Keratinocyte (primary cell): ENCODE data around the gene ANKRD31. TPM values are rescaled to one million over a fixed set of nuclear protein-coding genes. Genes with fewer than 3 reads are reported as not detected.

Experiments used
- DNase-seq: peaks from one replicate; pipeline ENCODE4 v3.0.0-alpha.2; 2011; ENCODE audit warnings: low read depth, missing footprints, low spot score
- FAIRE-seq: peaks from 2 replicates; lab custom pipeline; 2011; peaks lifted over from hg19 to GRCh38; lab: Jason Lieb, UNC
- H2AFZ ChIP-seq: 2 replicates; pipeline ENCODE4 v1.6.0; 2012; ENCODE audit warnings: low read length, control low read depth, inconsistent platforms; ENCODE audit not compliant: control insufficient read depth
- H3K27ac ChIP-seq: 2 replicates; pipeline ENCODE4 v1.5.1; 2011; ENCODE audit warnings: low read length; ENCODE audit not compliant: control insufficient read depth, insufficient read depth
- H3K27me3 ChIP-seq: 3 replicates; pipeline ENCODE4 v1.6.0; 2011; ENCODE audit warnings: low read length; ENCODE audit not compliant: control insufficient read depth, insufficient read depth; ENCODE audit errors: extremely low read depth
- H3K36me3 ChIP-seq, 2 experiments: 2 replicates in 1 of 2; 3 replicates in 1 of 2; pipeline ENCODE4 v1.5.1; 2011; ENCODE audit warnings: low read length in 2 of 2, mild to moderate bottlenecking in 1 of 2; ENCODE audit not compliant: control insufficient read depth in 2 of 2, insufficient read depth in 2 of 2; ENCODE audit errors: extremely low read depth in 1 of 2
- H3K4me1 ChIP-seq: 3 replicates; pipeline ENCODE4 v1.5.1; 2011; ENCODE audit warnings: low read length; ENCODE audit not compliant: control insufficient read depth, insufficient read depth; ENCODE audit errors: extremely low read depth
- H3K4me2 ChIP-seq: 3 replicates; pipeline ENCODE4 v1.6.0; 2011; ENCODE audit warnings: low read depth, low read length; ENCODE audit not compliant: control insufficient read depth, insufficient read depth; ENCODE audit errors: extremely low read depth
- H3K4me3 ChIP-seq, 3 experiments: fragments of 200-600 bp in 1 of 3; sonication (generic) in 1 of 3; 2 replicates in 2 of 3; 3 replicates in 1 of 3; pipeline ENCODE4 v1.5.1; 2011 to 2016; ENCODE audit warnings: low read length in 3 of 3, mild to moderate bottlenecking in 3 of 3, control low read depth in 2 of 3, inconsistent platforms in 1 of 3, low read depth in 1 of 3, mixed read lengths in 1 of 3, mixed run types in 1 of 3, moderate library complexity in 1 of 3; ENCODE audit not compliant: control insufficient read depth in 2 of 3, insufficient read depth in 2 of 3; ENCODE audit errors: extremely low read depth in 1 of 3
- H3K79me2 ChIP-seq: 2 replicates; pipeline ENCODE4 v1.6.0; 2012; ENCODE audit warnings: low read length; ENCODE audit not compliant: control insufficient read depth, insufficient read depth
- H3K9ac ChIP-seq: 3 replicates; pipeline ENCODE4 v1.6.0; 2011; ENCODE audit warnings: low read length; ENCODE audit not compliant: control insufficient read depth, insufficient read depth; ENCODE audit errors: extremely low read depth
- H3K9me1 ChIP-seq: 3 replicates; pipeline ENCODE4 v1.6.0; 2011; ENCODE audit warnings: low read length; ENCODE audit not compliant: control insufficient read depth, insufficient read depth; ENCODE audit errors: extremely low read depth
- H3K9me3 ChIP-seq: 2 replicates; pipeline ENCODE4 v1.5.1; 2012; ENCODE audit warnings: low read depth, low read length; ENCODE audit not compliant: control insufficient read depth
- H4K20me1 ChIP-seq: 3 replicates; pipeline ENCODE4 v1.6.0; 2011; ENCODE audit warnings: low read length; ENCODE audit not compliant: control insufficient read depth, insufficient read depth; ENCODE audit errors: extremely low read depth
- CTCF ChIP-seq, 3 experiments: IDR thresholded peaks in 1 of 3; conservative IDR thresholded peaks in 1 of 3; optimal IDR thresholded peaks in 1 of 3; 2 replicates in 2 of 3; 3 replicates in 1 of 3; pipeline versions ENCODE3 to v1.5.1; 2011; ENCODE audit warnings: low read length in 3 of 3, mild to moderate bottlenecking in 3 of 3, moderate library complexity in 2 of 3, control low read depth in 1 of 3, inconsistent platforms in 1 of 3; ENCODE audit not compliant: insufficient read depth in 2 of 3; ENCODE audit errors: extremely low read depth in 1 of 3
- EZH2 ChIP-seq: IDR thresholded peaks from one replicate; pipeline ENCODE4 v1.6.1; 2012; ENCODE audit warnings: inconsistent platforms, mild to moderate bottlenecking, low read length, moderate library complexity
- dilution Hi-C: fragments of 300-500 bp; cut with MboI; formaldehyde crosslinking; loops from one replicate; pipeline ENCODE4 v1.7.0; 2020; ENCODE audit warnings: low sequenced_read_pairs; ENCODE audit not compliant: extremely low pct_ligation_motif_present
- polyA plus RNA-seq, 5 experiments: library from polyadenylated mRNA; depleted of rRNA in 3 of 5; stranded (reverse) in 3 of 5; stranded (forward) in 1 of 5; unstranded in 1 of 5; fragments of >200 nt; gene quantifications; 1 replicate in 1 of 5; 2 replicates in 3 of 5; 3 replicates in 1 of 5; pipeline versions ENCODE4 v1.2.1 to v1.2.3, GENCODE V29; 2011 to 2012; ENCODE audit warnings: missing spikeins in 2 of 5, low read depth in 1 of 5, low replicate concordance in 1 of 5

Gene ANKRD31
- polyA plus RNA-seq, 1 donor (not counting 4 experiments of a cell fraction or from before 2014, with no cell fraction given) = 0.18 TPM

- TF ChIP-seq CTCF (optimal IDR thresholded peaks at IDR 0.05 in 1 of 3, IDR thresholded peaks at IDR 0.05 in 1 of 3, conservative IDR thresholded peaks at IDR 0.05 in 1 of 3; ENCODE audit: extremely low read depth in 1 of 3, insufficient read depth in 2 of 3, low read length in 3 of 3) (no peak), EZH2 (no peak)
- no peak overlapping the region for H2AFZ ChIP-seq
- no peaks in the 10 kb centered on the region for H3K4me1 ChIP-seq
- H4K20me1 ChIP-seq = no peaks in the 10 kb centered on the region
- H3K36me3 ChIP-seq = no peaks in the 10 kb centered on the region
- FAIRE-seq (no peak), DNase-seq (no peak)
- H3K4me2 ChIP-seq = no peak overlapping the region
- H3K79me2 ChIP-seq = no peaks in the 10 kb centered on the region
- no peaks in the 10 kb centered on the region for H3K9me3 ChIP-seq
- no peak overlapping the region for H3K9ac ChIP-seq
- H3K27ac ChIP-seq = no peak overlapping the region
- dilution Hi-C loops = no loop called here
- H3K27me3 ChIP-seq = no peaks in the 10 kb centered on the region
- no peaks in the 10 kb centered on the region for H3K9me1 ChIP-seq
- H3K4me3 ChIP-seq = no peak overlapping the region
Measured at GRCh38 chr5:75021219-75021618, 215.5 kb downstream of the ANKRD31 start.

GRCh38 chr5:75020016-75020656 is 216.5 kb downstream of the ANKRD31 start:
- FAIRE-seq (no peak), DNase-seq (no peak)
- dilution Hi-C loops = no loop called here
- no peak for TF ChIP-seq EZH2
- Histone ChIP-seq H3K9me1 (no peaks in the 10 kb centered on the region), H2AFZ (no peak overlapping the region), H4K20me1 (no peaks in the 10 kb centered on the region), H3K9ac (no peak overlapping the region), H3K4me2 (no peak overlapping the region), H3K27ac (no peak overlapping the region), H3K79me2 (no peaks in the 10 kb centered on the region), H3K9me3 (no peaks in the 10 kb centered on the region), H3K4me1 (no peaks in the 10 kb centered on the region), H3K27me3 (no peaks in the 10 kb centered on the region), H3K4me3 (no peak overlapping the region), H3K36me3 (no peaks in the 10 kb centered on the region)
